ENCODE measurements around the gene MPZL1.

MPZL1 gene

DNA sequence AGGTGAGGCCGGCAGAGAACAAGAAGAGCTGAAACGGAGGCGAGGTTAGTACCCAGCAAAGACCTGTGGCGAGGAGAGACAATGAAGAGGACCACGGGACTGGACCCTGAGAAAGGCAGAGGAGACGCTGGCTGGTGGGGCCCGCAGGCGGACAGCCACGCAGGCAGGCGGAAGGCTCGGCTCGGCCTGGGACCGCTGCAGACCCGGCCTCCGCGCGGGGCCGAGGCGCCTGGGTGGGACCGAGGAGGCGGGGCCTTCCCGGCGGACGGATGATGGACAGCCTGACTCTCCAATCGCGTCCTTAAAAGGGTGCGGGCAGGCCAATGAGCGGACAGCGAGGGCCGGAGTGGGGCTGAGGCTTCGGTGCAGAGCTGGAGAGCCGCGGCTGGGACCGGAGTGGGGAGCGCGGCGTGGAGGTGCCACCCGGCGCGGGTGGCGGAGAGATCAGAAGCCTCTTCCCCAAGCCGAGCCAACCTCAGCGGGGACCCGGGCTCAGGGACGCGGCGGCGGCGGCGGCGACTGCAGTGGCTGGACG, at the start of gene MPZL1:
MPZL1 (plus strand) TSS at position 366 of the 535 bp plus-strand sequence. CDS start 170 bp downstream, outside the sequence.
- peak; percentile 90 for DNase-seq

- no peak for DNase-seq
Measured at GRCh38 chr1:167672831-167673230, 49.0 kb upstream of the MPZL1 start.

GRCh38 chr1:167673265-167673664, 48.5 kb upstream of the MPZL1 start:
- DNase-seq = no peak

DNA sequence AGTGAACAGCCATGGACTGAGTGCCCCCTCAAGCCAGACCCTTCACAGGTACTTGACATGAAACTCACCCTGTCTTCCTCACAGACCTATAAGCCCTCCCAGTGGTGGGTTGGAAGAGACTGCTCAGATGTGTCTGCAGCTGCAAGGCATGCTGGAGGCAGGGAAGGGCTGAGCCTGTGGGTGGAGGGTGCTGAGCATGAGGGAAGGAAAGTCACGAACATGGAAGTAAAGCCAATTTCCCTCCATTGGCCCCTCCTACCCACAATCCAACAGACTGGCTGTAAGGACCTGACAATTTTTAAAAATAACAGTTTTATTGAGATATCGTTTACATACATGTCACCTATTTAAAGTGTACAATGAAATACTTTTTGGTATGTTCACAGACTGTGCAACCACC, 47.6 kb upstream of the MPZL1 start:
- DNase-seq = no peak

- DNase-seq = no peak
Measured at GRCh38 chr1:167675440-167675839, 46.3 kb upstream of the MPZL1 start.

DNA sequence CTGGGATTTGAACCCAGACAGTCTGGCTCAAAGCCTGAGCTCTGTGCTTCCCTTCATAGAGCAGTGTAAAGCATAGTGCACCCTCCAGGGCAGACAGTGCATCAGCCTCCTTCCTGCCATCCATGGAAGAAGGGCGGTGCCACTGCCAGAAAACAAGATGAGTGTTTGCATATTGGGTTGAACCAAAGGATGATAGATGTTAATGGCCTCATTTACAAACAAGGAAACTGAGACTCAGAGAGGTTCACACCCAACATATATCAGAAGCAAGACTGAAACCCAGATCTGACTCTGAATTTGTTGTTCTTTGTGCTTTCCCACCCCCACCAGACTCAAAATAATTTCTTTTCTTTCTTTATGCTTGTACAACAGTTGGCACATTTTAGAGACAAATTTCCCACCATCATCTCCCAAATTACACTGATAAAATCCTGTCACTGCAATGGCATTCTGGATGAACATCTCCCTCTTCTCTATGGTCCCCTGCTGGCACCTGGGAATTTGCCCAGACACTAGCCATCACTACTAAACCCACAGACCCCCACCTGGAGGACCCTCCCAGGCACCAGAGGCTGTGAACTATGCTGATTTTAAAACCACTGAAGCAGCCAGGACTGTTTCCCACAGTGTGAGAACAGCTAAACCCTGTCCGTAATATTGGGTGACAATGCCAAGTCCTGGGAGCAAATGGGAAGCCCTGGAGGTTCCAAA, 45.4 kb upstream of the MPZL1 start:
- DNase-seq = no peak

DNA sequence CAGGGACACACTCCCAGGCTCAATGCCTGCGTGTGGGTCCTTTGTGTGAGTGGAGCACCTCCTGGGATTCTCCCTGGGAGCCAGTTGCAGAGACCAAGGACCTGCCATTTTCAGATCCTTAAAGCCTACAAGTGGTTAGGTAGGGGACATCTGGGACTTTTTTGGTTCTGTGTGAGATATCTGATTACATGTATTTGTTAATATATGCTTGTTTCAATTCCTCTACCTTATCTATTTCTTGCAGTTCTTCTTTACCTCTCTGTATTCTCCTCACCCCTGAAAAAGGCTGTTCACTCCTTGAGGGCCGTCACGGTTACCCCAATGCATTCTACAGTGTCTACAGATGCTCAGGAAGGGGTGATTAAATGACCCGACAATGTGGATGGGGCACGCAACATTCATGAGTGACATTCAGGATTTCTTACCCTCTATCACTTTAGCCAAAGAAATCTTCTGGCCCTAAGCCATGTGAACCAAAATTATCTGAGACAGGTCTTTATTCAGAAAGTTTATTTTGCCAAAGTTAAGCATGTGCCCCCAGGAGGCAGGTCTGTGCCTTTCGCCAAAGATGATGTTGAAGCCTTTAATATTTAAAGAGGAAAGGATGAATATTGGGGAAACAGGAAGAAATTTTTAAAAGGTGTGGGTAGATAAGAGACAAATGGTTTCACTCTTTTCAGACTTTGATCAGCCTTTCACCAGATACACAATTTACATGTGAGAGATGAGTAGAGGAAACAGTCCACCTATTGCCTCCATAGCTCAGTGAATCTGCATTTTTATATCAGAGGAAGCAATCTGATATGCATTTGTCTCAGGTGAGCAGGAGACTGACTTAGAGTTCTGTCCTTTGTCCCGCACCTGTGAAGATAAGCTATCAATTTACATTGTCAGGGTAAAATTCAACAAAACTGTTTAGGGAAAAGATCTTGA, 44.6 kb upstream of the MPZL1 start:
- no peak for DNase-seq

GRCh38 chr1:167678422-167678821, 43.4 kb upstream of the MPZL1 start:
- DNase-seq = no peak

DNA sequence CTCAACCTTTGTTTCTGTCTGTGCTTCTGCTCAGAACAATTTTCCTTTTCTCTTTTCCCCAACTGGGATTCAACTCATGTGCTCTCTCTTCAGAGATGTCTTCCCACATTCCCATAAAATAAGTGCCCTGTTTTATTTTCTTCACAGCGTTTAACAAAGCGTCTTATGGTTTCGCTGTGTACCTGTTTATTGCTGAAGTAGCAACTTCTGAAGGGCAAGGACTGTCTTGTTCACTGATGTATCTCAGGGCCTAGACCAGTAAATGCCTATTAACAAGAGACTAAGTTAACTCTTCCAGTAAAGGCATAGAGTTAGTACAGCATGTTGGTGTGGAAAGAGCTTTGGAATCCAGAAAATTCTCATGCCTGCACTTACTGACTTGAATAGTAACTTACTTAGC, 42.9 kb upstream of the MPZL1 start:
- no peak for DNase-seq

- no peak for DNase-seq
Measured at GRCh38 chr1:167679714-167680113, 42.1 kb upstream of the MPZL1 start.

DNA sequence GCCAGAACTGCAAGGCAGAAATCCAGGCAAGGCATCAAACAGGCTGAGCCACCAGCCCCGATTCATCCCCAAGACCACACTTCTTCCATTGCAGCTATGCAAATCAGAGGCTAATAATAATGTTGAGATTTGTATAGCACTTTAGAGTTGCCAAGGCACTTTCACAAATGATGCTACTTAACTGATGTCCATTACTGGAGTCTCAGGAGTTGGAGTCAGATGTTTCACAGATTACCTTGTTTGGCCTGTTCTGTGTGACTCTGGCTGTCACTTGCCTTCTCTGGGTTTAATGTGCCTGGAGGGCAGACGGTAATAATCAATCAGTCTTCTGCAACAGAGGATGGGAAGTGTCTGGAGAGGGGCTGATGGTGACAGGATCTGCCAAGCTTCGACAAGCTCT, 40.8 kb upstream of the MPZL1 start:
- DNase-seq = no peak

DNA sequence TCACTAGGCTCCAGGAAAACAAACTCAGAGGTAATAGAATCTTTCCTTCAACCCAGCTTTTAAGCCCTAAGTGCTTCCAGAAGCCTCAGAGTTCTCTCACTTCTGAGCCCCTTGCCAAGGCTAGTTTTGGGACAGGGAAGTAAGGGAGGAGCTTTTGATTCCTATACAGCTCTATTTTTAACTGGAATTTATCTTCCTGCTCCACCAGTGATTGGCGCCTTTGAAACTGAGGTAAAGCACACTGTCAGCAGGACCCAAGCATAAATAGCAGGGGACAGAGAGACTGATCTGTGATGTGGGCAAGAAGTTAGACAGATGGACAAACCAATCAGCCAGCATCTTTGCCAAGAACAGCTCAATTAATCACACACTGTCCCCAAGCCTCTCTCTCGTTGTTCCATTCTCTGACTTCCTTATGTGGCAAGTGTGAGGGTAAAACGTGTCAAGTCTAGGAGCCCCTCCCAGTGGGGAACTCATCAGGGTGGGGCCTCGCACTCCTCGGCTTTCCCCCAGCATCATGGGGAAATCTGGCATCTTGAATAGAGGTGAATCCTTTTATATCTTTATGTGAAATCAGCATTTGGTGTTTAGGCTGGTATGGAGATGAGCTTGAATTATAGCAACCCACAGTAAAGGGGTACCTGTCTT, 40.2 kb upstream of the MPZL1 start:
- DNase-seq = no peak

DNA sequence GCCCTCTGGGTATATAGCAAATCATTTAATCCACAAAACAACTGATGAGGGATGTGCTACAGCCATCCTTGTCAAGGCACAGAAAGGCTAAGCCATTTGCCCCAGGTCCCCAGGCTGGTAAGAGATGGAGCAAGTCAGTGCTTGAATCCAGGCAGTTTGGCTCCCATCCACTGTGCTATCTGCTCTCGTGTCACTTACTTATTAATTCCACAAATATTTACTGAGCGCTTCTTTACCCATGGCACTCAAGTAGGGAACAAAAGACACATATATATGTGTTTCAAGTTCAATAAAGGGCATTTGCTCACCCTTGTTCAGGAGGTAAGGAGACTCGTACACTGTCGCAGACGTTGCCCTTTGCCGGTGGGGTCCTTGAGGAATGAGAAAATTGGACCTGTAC, 38.6 kb upstream of the MPZL1 start:
- no peak for DNase-seq

- DNase-seq = no peak
Measured at GRCh38 chr1:167683641-167684502, 37.9 kb upstream of the MPZL1 start.

GRCh38 chr1:167685844-167686243, 35.9 kb upstream of the MPZL1 start:
- DNase-seq = no peak

DNA sequence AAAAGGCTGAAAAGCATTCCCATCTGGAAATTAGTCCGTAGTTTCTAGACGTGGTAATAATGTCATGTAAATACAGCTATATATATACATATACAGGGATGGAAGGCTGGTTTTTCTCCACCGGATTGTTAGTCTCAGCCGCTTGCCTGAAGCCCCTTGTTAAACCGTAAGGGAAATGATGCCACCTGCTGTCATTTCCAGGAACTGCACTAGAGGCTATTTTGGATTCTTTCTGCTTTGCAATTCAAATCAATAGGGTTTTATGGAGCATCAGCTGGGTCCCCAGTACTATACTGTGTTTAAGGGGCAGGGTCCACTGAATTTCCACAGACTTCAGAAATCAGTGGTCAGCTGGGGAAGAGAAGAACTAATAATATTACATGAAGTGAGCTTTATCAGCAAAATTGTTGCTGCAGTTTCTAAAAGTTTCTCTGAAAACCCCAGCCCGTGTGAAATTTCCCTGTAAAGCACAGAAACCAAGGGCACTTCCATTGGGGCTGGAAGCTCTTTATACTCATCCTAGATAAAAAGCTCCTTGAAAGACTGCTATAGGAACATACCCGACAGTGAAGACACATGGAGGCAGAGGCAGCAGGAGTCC, 33.8 kb upstream of the MPZL1 start:
- peak; percentile 50 for DNase-seq

GRCh38 chr1:167689567-167689920, 32.2 kb upstream of the MPZL1 start:
- DNase-seq = no peak

- DNase-seq = no peak
Measured at GRCh38 chr1:167690053-167690452, 31.7 kb upstream of the MPZL1 start.

DNA sequence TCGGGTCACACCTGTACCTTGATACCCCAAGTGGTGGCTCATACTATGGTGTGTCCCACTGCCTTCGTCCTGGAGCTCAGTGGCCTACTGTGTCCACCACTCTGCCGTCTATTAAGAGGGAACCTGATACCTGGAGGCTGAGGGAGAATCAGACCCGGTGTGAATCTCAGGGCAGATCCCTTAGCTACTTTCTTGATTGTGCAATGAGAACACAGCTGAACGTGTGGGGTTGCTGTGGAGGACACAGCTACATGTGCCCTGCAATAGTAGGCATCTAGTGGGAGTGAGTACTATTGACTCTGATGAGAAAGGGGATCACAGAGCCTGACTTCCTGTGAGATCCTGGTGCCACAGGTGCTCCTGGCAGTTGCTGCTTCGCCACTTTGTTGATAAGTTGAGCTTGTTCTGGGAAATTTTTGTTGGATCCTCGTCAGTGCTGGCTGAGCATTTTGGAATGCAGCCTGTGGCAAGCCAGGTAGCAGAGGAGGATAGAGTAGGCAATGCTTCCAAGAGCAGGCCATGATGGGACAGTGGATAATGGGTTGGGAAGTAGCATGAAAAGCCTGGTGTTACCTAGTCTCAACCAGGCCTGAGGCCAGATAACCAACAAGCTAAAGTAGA, 28.2 kb upstream of the MPZL1 start:
- no peak for DNase-seq

- no peak for DNase-seq
Measured at GRCh38 chr1:167694691-167695090, 27.1 kb upstream of the MPZL1 start.

- DNase-seq = no peak
Measured at GRCh38 chr1:167695147-167695546, 26.6 kb upstream of the MPZL1 start.

Data from GDM1 (cell line).